Esophagus mucosa (tissue), 1 donor: Measurements from ENCODE around the gene H1-8. TPM values are rescaled to one million over a fixed set of nuclear protein-coding genes. Genes with fewer than 3 reads are reported as not detected.

Experiments used
- ATAC-seq: fragments of 200-7000 bp; cut with Tn5 transposase; one replicate; pipeline ENCODE4 v1.9.1; 2020
- total RNA-seq: library from RNA; stranded (reverse); gene quantifications from one replicate; pipeline ENCODE4 v1.2.4, GENCODE V29; 2023
- donor health status: DM: yes; HTN: yes; CAD: no.

The H1-8 gene
- total RNA-seq, 1 donor from 2014 or later, result not detected

- ATAC-seq, result no peak
Measured at GRCh38 chr3:129574206-129574605, 31.2 kb downstream of the H1-8 start.

- no peak for ATAC-seq
Measured at GRCh38 chr3:129575233-129575996, 32.4 kb downstream of the H1-8 start.

GRCh38 chr3:129575997-129576384 is 33.0 kb downstream of the H1-8 start:
- ATAC-seq, result no peak

GRCh38 chr3:129576514-129577352 is 33.8 kb downstream of the H1-8 start:
- ATAC-seq, result peak; percentile 24

DNA sequence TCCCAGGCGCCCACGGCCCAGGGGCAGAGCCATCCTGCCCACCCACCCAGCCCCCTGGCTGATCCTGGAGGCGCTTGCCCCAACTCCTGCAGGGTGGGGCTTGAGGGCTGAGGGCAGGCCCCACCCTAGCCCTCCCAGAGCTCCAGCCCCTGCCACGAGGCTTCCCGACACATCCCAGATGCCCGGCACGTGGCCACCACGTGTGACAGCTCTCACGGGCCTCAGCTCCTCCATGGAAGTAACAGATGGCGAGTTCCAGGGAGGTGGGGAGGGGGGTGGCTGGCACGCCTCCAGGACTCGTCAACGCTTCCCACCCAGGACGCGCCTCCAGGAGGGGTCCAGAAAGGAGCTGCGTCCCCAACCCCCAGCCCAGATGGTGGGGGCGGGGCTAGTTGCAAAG is 34.4 kb downstream of the H1-8 start:
- no peak for ATAC-seq

DNA sequence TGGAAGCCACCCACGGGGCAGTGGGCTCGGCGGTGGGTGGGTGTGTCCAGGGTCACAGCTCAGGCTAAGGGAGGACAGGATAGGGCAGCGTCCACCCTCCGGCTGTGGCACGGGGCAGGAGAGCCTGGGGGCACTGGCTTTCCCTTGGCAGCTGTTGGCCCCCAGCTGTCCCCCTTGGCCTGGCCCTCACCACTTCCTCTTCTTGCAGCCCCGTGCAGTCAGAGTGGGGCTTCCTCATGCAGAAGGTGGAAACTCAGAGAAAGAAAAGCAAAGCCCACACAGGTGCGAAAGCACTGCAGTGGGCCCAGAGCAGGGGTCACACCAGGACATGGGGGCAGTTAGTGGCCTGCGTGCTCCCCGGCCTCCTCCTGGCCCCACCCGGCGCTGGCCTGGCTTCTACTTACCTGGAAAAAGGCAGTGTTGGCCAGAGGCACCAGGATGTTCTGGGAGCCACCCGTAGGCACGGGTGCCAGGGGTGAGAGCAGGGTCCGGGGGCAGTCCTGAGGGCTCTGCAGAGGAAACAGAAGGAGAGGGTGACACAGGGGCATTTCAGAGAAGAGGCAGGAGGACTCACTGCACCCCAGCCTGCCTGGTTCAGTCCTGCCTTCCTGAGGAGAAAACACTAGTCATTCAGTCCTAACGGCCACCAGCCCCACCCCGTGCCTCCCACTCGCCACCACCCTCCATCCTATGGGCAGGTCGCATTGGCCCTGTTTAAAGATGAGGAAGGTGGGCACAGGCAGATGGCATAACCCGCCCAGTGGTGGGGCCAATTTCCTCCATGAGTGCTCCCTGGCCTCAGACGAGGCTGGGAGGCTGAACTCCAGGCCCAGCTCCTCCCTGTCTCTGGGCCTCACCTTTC is 35.2 kb downstream of the H1-8 start:
- peak; percentile 31 for ATAC-seq

GRCh38 chr3:129579991-129580390 is 37.0 kb downstream of the H1-8 start:
- no peak for ATAC-seq

GRCh38 chr3:129581623-129582022 is 38.6 kb downstream of the H1-8 start:
- ATAC-seq, result no peak

DNA sequence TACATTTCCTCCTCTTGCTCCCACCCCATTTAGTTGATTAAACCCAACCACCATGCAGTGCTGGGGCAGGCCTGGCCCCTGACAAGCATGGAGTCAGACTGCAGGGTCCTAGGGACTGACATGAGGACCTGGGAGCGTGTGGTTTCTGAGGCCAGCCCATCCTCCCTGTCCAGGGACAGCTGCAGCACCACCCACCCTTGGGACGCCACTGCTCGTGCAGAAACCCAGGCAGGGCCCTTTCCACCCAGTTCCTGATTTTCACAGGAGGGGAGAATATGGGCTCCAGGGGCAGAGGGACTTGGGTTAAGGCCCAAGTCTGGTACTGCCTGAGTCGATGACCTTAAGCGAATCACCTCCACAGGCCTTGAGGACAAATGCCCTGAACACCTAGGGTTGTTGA is 39.8 kb downstream of the H1-8 start:
- no peak for ATAC-seq

GRCh38 chr3:129583289-129583688 is 40.3 kb downstream of the H1-8 start:
- ATAC-seq, result no peak

- ATAC-seq, result no peak
Measured at GRCh38 chr3:129584631-129585030, 41.7 kb downstream of the H1-8 start.

DNA sequence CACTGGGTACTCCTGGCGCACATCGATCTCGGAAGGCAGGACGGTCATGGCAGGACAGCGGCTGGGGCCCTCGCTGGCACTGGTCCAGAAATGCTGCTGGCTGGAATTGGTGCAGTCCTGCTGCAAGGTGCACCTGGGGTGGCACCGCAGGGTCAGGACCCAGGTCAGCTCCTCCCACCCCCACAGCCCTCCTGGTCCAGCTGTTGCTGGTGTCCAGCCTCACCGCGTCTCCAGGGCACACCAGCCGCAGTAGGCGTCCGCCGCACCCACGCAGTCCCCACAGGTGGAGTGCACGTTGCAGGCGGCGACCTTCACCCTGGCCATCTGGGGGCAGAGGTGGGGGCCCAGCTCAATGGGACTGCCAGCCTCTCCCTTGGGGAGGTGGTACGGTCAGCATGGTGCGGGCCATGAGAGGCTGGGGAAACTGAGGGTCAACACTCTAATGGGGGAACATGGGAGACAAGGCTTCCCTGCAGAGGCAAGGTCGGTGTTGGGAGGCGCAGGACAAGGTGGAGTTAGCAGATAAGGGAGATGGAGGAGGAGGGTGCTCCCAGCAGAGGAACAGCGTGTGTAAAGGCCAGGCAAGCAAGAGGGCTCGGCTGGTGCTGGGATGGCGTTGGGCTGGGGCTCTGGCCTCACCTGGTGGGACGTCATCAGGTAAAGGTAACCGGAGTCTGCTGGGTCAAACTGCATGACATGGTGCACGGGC is 43.1 kb downstream of the H1-8 start:
- no peak for ATAC-seq

DNA sequence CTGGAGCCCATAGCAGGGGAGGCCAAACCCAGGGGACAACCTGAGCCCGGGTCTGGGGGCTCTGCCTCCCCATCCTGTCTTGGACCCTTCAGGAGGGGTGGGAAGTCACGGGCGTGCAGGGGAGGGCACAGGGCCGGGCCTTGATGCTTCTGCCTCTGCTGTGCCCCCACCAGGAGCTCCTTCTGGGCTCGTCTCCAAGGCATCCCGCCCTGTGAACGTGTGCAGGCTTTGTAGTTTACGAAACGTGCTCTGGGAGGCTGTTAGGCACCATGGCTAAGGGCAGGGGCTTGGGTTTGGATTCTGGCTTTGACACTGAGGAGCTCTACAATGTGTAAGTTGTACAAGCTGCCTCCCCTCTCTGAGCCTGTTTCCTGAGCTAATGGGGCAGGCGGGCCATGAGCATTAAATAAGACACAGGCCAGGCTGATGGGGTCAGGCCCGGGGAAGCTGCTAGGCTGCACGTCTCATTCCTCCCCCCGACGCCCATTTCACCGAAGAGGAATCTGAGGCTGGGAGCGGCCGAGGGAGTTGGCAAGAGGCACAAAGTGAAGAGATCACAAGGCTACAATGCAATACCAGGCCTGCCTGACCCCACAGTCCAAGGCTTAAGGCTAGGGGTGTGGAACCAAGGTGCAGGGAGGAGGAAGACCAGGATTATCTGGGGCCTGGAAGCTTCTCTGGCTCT is 43.9 kb downstream of the H1-8 start:
- no peak for ATAC-seq

DNA sequence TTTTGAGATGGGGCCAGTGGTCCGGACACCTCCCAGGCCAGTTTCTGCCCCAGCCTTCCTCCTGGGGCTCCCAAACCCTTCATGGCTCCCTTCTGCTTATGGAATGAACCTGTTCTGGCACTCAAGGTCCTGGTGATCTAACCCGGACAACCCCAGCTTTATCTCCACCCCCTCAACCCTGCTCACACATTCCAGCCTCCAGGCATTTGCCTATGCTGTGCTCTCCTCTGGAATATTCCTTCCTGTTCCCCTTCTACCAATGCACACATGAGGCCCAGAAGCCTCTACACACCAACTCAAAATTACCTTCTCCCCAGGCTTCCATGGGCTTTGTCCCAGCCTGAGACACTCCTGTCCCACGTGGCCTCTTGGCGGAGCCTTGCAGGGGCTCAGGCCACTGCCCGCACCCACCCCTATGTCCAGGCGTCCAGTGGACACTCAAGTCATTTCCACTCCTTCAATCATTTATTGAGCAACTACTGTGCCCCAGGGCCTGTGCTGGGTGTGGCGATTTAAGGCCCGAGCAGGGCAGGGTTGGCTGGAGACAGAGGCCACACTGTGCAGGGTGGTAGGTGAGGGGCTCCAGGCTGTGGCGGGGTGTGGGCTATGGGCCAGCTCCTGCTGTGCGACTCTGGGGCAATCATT is 44.7 kb downstream of the H1-8 start:
- ATAC-seq, result no peak

DNA sequence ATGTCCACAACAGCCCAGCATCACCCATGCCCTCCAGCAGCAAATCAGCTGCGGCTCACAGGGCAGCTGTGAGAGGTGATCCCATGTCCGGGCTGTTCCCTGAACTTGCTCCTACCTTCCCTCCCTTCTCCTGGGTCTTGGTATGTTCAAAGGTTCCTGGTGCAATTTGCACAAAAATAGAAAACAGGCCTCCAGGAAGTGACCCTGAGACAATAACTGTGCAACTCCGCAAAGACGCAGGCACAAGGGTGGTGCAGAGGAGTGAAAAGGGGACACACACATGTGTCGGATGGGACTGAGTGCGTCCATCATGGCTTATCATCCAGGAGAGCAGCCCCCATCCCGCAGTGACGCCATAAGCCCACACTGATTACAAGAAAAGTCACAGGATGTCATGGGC is 47.2 kb downstream of the H1-8 start:
- ATAC-seq, result no peak

GRCh38 chr3:129591932-129592331 is 49.0 kb downstream of the H1-8 start:
- ATAC-seq, result no peak

- ATAC-seq, result peak; percentile 8
Measured at GRCh38 chr3:129592381-129593131, 49.6 kb downstream of the H1-8 start.

- no peak for ATAC-seq
Measured at GRCh38 chr3:129593230-129593594, 50.2 kb downstream of the H1-8 start.

- no peak for ATAC-seq
Measured at GRCh38 chr3:129593595-129594339, 50.8 kb downstream of the H1-8 start.

DNA sequence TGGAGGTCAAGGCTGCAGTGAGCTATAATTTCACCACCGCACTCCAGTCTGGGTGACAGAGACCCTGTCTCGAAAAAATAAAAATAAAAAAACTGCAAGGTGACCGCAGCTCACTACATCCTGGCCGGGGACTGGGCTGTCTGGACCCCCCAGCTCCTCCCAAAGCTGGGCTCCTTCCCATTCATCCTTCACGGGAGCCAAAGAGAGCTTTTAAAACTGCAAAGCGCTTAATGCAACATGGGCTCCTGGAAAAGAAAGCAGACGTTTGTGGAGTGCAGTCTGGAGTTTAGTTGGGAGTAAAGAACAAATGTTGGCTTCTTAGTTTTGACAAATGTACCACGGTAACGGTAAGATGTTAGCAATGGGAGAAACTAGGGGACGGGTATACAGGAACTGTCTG is 51.4 kb downstream of the H1-8 start:
- no peak for ATAC-seq
